Uterus (tissue), 2 donors: ENCODE data around the gene PLEKHM2.

ENCODE experiments used
- POLR2A ChIP-seq, 2 donors: fragments of 450-650 bp; IDR thresholded peaks; one replicate each; pipeline ENCODE4 v1.6.1; 2016; ENCODE audit warnings: antibody characterized with exemption in 2 of 2, mild to moderate bottlenecking in 1 of 2, moderate library complexity in 1 of 2
- TF ChIP-seq, protein P1 (sequence below), 4 experiments: fragments of 200-600 bp in 2 of 4; fragments of 450-650 bp in 2 of 4; sonication (generic) in 2 of 4; IDR thresholded peaks; one replicate each; pipeline ENCODE4 v1.5.1; 2016 to 2019; ENCODE audit warnings: antibody characterized with exemption in 4 of 4, mild to moderate bottlenecking in 2 of 4, moderate library complexity in 1 of 4

DNA sequence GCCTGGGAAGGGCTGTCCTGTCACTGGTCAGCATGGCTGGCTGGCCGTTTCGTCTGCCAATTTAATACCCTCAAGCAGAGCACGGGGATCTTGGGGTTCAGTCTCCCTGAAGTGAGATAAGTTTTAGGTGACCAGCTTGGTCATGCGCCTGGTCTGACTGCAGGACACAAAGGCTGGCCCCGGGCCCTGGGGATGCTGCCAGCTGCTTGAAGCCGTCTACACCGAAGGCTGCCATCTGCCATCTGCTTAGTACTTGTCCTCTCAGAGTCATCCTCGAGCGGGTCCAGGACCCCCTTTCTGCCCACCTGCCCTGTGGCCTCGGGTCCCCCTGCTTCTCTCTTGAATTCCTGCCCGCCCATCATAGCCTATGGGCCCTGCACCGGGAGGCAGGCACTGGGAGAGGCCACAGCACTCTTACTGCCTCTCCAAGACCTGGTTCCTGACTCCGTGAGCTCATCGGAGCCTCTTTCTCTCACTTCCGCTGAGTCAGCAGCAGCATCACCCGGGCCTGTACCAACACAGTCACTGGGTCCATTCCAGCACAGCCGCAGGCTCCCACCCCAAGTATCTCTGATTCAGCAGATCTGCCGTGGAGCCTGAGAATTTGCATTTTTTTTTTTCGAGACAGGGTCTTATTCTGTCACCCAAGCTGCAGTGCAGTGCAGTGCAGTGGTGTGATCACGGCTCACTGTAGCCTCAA lies 81.5 kb downstream of the PLEKHM2 start:
- TF ChIP-seq, protein P1, sequence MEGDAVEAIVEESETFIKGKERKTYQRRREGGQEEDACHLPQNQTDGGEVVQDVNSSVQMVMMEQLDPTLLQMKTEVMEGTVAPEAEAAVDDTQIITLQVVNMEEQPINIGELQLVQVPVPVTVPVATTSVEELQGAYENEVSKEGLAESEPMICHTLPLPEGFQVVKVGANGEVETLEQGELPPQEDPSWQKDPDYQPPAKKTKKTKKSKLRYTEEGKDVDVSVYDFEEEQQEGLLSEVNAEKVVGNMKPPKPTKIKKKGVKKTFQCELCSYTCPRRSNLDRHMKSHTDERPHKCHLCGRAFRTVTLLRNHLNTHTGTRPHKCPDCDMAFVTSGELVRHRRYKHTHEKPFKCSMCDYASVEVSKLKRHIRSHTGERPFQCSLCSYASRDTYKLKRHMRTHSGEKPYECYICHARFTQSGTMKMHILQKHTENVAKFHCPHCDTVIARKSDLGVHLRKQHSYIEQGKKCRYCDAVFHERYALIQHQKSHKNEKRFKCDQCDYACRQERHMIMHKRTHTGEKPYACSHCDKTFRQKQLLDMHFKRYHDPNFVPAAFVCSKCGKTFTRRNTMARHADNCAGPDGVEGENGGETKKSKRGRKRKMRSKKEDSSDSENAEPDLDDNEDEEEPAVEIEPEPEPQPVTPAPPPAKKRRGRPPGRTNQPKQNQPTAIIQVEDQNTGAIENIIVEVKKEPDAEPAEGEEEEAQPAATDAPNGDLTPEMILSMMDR (IDR thresholded peaks at IDR 0.05), result no peak
- no peak for TF ChIP-seq POLR2A (IDR thresholded peaks at IDR 0.05)
